Upper lobe of left lung (tissue), 6 donors: ENCODE data around the gene TMEM238L. TPM values are rescaled to one million over a fixed set of nuclear protein-coding genes. Genes with fewer than 3 reads are reported as not detected.

Experiments
- ATAC-seq, 2 donors: fragments of 200-7000 bp; cut with Tn5 transposase; one replicate each; pipeline ENCODE4 v1.9.1; 2022; ENCODE audit warnings: mild to moderate bottlenecking in 2 of 2, moderate library complexity in 2 of 2; ENCODE audit not compliant: low FRiP score in 2 of 2
- DNase-seq, 2 donors: peaks; one replicate each; pipeline ENCODE4 v3.0.0-alpha.2; 2019 to 2020
- H3K27ac ChIP-seq, 4 donors: fragments of 200-600 bp; sonication (generic); one replicate each; pipeline ENCODE4 v1.5.1; 2016 to 2019
- H3K27me3 ChIP-seq, 4 donors: fragments of 200-600 bp; sonication (generic); one replicate each; pipeline ENCODE4 v1.5.1; 2017 to 2019
- H3K36me3 ChIP-seq, 4 donors: fragments of 200-600 bp; sonication (generic); one replicate each; pipeline ENCODE4 v1.5.1; 2016 to 2019
- H3K4me1 ChIP-seq, 4 donors: fragments of 200-600 bp; sonication (generic); one replicate each; pipeline ENCODE4 v1.5.1; 2018 to 2019
- H3K4me3 ChIP-seq, 4 donors: fragments of 200-600 bp; sonication (generic); one replicate each; pipeline ENCODE4 v1.5.1; 2017 to 2019; ENCODE audit warnings: mild to moderate bottlenecking in 2 of 4, moderate library complexity in 1 of 4
- H3K9me3 ChIP-seq, 4 donors: fragments of 200-600 bp; sonication (generic); one replicate each; pipeline ENCODE4 v1.5.1; 2018 to 2019
- CTCF ChIP-seq, 6 experiments: fragments of 450-650 bp in 4 of 6; fragments of 200-600 bp in 2 of 6; sonication (generic) in 2 of 6; IDR thresholded peaks; one replicate each; pipeline ENCODE4 v1.5.1; 2016 to 2019; ENCODE audit warnings: antibody characterized with exemption in 6 of 6
- EP300 ChIP-seq, 4 donors: sonication (generic); formaldehyde crosslinking; IDR thresholded peaks; one replicate each; pipeline ENCODE4 v1.5.1; 2017; ENCODE audit warnings: antibody characterized with exemption in 4 of 4, control low read depth in 2 of 4
- POLR2A ChIP-seq, 4 donors: fragments of 450-650 bp; IDR thresholded peaks; one replicate each; pipeline ENCODE4 v1.5.1; 2016 to 2017; ENCODE audit warnings: antibody characterized with exemption in 4 of 4, mild to moderate bottlenecking in 2 of 4
- POLR2AphosphoS5 ChIP-seq, 2 donors: sonication (generic); formaldehyde crosslinking; IDR thresholded peaks; one replicate each; pipeline ENCODE4 v1.5.1; 2017; ENCODE audit warnings: antibody characterized with exemption in 2 of 2
- WGBS, 2 donors: methylation state at CpG; one replicate each; pipeline ENCODE4 v1.1.5; 2017 to 2018; 5-methylcytosine and 5-hydroxymethylcytosine counted together
- total RNA-seq, 6 donors: library from RNA; depleted of rRNA in 4 of 6; stranded (reverse); fragments of >200 nt in 4 of 6; gene quantifications; one replicate each; pipeline versions ENCODE4 v1.1.0 to v1.2.1, GENCODE V29; 2016 to 2021
- donor health status: DM: no; HTN: no; CAD: no; lungs with moderate emphysema.
- donor health status: DM: no; HTN: yes; CAD: no; lungs with severe emphysema.

Gene TMEM238L
- total RNA-seq, 6 donors from 2014 or later: not detected

- H3K36me3 ChIP-seq: no peaks in the 10 kb centered on the region
- H3K27ac ChIP-seq: no peak overlapping the region
- H3K4me3 ChIP-seq: no peak overlapping the region
- WGBS, 2 donors: 77% methylated on average over 7 of the region's 7 CpGs
- DNase-seq (no peak), ATAC-seq (no peak)
- no peak for TF ChIP-seq CTCF (IDR thresholded peaks at IDR 0.05)
- TF ChIP-seq POLR2AphosphoS5 (IDR thresholded peaks at IDR 0.05): no peak
- TF ChIP-seq EP300 (IDR thresholded peaks at IDR 0.05): no peak
- no peak for TF ChIP-seq POLR2A (IDR thresholded peaks at IDR 0.05)
- no peaks in the 10 kb centered on the region for H3K4me1 ChIP-seq
- H3K27me3 ChIP-seq: no peaks in the 10 kb centered on the region
- no peaks in the 10 kb centered on the region for H3K9me3 ChIP-seq
These were observed 32.2 kb upstream of the TMEM238L start for GRCh38 chr17:10836145-10836544.

- H3K36me3 ChIP-seq: no peaks in the 10 kb centered on the region
- no peaks in the 10 kb centered on the region for H3K9me3 ChIP-seq
- H3K4me3 ChIP-seq: no peak overlapping the region
- TF ChIP-seq EP300 (IDR thresholded peaks at IDR 0.05): no peak
- no peak for TF ChIP-seq POLR2AphosphoS5 (IDR thresholded peaks at IDR 0.05)
- no peak for TF ChIP-seq CTCF (IDR thresholded peaks at IDR 0.05)
- TF ChIP-seq POLR2A (IDR thresholded peaks at IDR 0.05): no peak
- 83 to 93% methylated on average over 5 of the region's 5 CpGs for WGBS, 2 donors
- H3K4me1 ChIP-seq: no peaks in the 10 kb centered on the region
- ATAC-seq: no peak
- no peaks in the 10 kb centered on the region for H3K27me3 ChIP-seq
- no peak for DNase-seq
- no peak overlapping the region for H3K27ac ChIP-seq
These were observed 27.8 kb upstream of the TMEM238L start for GRCh38 chr17:10831696-10832095.

- WGBS, 2 donors: 58 to 62% methylated on average over 5 of the region's 5 CpGs
- DNase-seq (no peak), ATAC-seq (no peak)
- H3K4me3 ChIP-seq: no peak overlapping the region
- no peaks in the 10 kb centered on the region for H3K27me3 ChIP-seq
- TF ChIP-seq POLR2A (IDR thresholded peaks at IDR 0.05) (no peak), POLR2AphosphoS5 (IDR thresholded peaks at IDR 0.05) (no peak), CTCF (IDR thresholded peaks at IDR 0.05) (no peak), EP300 (IDR thresholded peaks at IDR 0.05) (no peak)
- no peaks in the 10 kb centered on the region for H3K4me1 ChIP-seq
- H3K27ac ChIP-seq: no peak overlapping the region
- no peaks in the 10 kb centered on the region for H3K9me3 ChIP-seq
- H3K36me3 ChIP-seq: no peaks in the 10 kb centered on the region
These were observed 24.1 kb upstream of the TMEM238L start for GRCh38 chr17:10827898-10828552.

GRCh38 chr17:10824874-10825273 lies 21.0 kb upstream of the TMEM238L start:
- WGBS, 2 donors: 79 to 87% methylated on average over 7 of the region's 7 CpGs
- H3K27me3 ChIP-seq: no peaks in the 10 kb centered on the region
- no peak overlapping the region for H3K4me3 ChIP-seq
- H3K36me3 ChIP-seq: no peaks in the 10 kb centered on the region
- ATAC-seq (no peak), DNase-seq (no peak)
- H3K27ac ChIP-seq: no peak overlapping the region
- no peaks in the 10 kb centered on the region for H3K4me1 ChIP-seq
- TF ChIP-seq POLR2AphosphoS5 (IDR thresholded peaks at IDR 0.05) (no peak), POLR2A (IDR thresholded peaks at IDR 0.05) (no peak), CTCF (IDR thresholded peaks at IDR 0.05) (no peak), EP300 (IDR thresholded peaks at IDR 0.05) (no peak)
- H3K9me3 ChIP-seq: no peaks in the 10 kb centered on the region

GRCh38 chr17:10821770-10822169 lies 17.9 kb upstream of the TMEM238L start:
- H3K27ac ChIP-seq: no peak overlapping the region
- DNase-seq (no peak), ATAC-seq (no peak)
- H3K4me1 ChIP-seq: no peaks in the 10 kb centered on the region
- no peaks in the 10 kb centered on the region for H3K27me3 ChIP-seq
- TF ChIP-seq POLR2A (IDR thresholded peaks at IDR 0.05): no peak
- TF ChIP-seq EP300 (IDR thresholded peaks at IDR 0.05): no peak
- TF ChIP-seq POLR2AphosphoS5 (IDR thresholded peaks at IDR 0.05): no peak
- no peak for TF ChIP-seq CTCF (IDR thresholded peaks at IDR 0.05)
- no peak overlapping the region for H3K4me3 ChIP-seq
- H3K9me3 ChIP-seq: no peaks in the 10 kb centered on the region
- H3K36me3 ChIP-seq: no peaks in the 10 kb centered on the region
